GM23338 (cell line): Measurements from ENCODE around the gene LRRC47.

Experiments used
- CREB1 ChIP-seq: fragments of 250-450 bp; sonication (Bioruptor Pico); IDR thresholded peaks from 2 replicates; pipeline ENCODE4 v1.5.0; 2020; ENCODE audit warnings: low read depth, mild to moderate bottlenecking, moderate library complexity
- CTCF ChIP-seq, 2 experiments: fragments of 200-600 bp in 1 of 2; sonication (generic) in 1 of 2; conservative IDR thresholded peaks; 2 replicates each; pipeline versions ENCODE4 v1.5.1 to v1.6.1; 2016 to 2017; ENCODE audit warnings: antibody characterized with exemption in 2 of 2, low read depth in 2 of 2, mild to moderate bottlenecking in 2 of 2, moderate library complexity in 1 of 2
- ETS1 ChIP-seq: IDR thresholded peaks from 2 replicates; pipeline ENCODE4 v1.6.1; 2016; ENCODE audit warnings: antibody characterized with exemption
- EZH2 ChIP-seq: fragments of 200-600 bp; sonication (generic); IDR thresholded peaks from one replicate; pipeline ENCODE4 v1.8.0; 2017; ENCODE audit warnings: antibody characterized with exemption, mild to moderate bottlenecking, low read depth; ENCODE audit not compliant: unreplicated experiment
- EZH2phosphoT487 ChIP-seq: fragments of 200-600 bp; sonication (generic); IDR thresholded peaks from one replicate; pipeline ENCODE4 v1.8.1; 2018; ENCODE audit warnings: antibody characterized with exemption; ENCODE audit not compliant: unreplicated experiment
- JUNB ChIP-seq: IDR thresholded peaks from one replicate; pipeline ENCODE4 v1.6.1; 2016; ENCODE audit warnings: antibody characterized with exemption; ENCODE audit not compliant: unreplicated experiment
- NANOG ChIP-seq: IDR thresholded peaks from 2 replicates; pipeline ENCODE4 v1.6.1; 2016; ENCODE audit warnings: antibody characterized with exemption, borderline replicate concordance
- POLR2AphosphoS5 ChIP-seq: IDR thresholded peaks from 2 replicates; pipeline ENCODE4 v1.6.1; 2016; ENCODE audit warnings: antibody characterized with exemption, low read depth
- REST ChIP-seq: IDR thresholded peaks from one replicate; pipeline ENCODE4 v1.6.1; 2018; ENCODE audit warnings: antibody characterized with exemption; ENCODE audit not compliant: unreplicated experiment
- ZNF331 ChIP-seq: fragments of 250-450 bp; sonication (Bioruptor Pico); IDR thresholded peaks from 2 replicates; pipeline ENCODE4 v1.5.0; 2020; ENCODE audit warnings: low read depth, mild to moderate bottlenecking, moderate library complexity

GRCh38 chr1:3777647-3778589, 18.4 kb downstream of the LRRC47 start:
- no peak for TF ChIP-seq CTCF (conservative IDR thresholded peaks at IDR 0.05; ENCODE audit: low read depth in 2 of 2)
- TF ChIP-seq REST, result no peak
- TF ChIP-seq EZH2phosphoT487, result no peak
- TF ChIP-seq CREB1 (CRISPR knock-in tag), result no peak
- TF ChIP-seq POLR2AphosphoS5, result no peak
- no peak for TF ChIP-seq EZH2
- TF ChIP-seq NANOG, result no peak
- no peak for TF ChIP-seq JUNB
- TF ChIP-seq ETS1, result no peak
- TF ChIP-seq ZNF331, result no peak
